IPS-11a (cell line): Measurements from ENCODE around the gene IL17RB.

Experiments
- H3K4me3 ChIP-seq: one replicate; pipeline ENCODE4 v1.5.1; 2013; ENCODE audit warnings: low read depth, low read length, control low read depth

The IL17RB gene

GRCh38 chr3:53828581-53828980, 17.8 kb upstream of the IL17RB start:
- H3K4me3 ChIP-seq = no peak overlapping the region

DNA sequence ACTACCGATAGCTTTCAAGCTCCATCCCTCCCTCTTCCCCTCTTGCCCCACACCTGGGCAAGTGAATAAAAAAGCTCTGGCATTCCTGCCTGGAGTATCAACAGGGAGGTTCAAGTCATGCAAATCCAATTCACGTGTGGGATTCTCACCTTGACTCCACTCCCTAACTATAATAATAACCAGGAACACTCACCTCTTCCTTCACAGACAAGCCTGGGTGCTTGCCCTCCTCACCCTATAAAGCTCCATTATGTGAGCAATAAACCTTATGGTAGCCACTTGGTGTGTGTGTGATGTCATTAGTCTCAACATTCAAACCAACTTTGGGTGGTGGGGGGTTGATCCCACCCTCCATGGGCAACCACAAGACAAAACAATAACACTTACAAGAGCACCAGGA, 16.8 kb upstream of the IL17RB start:
- no peak overlapping the region for H3K4me3 ChIP-seq

DNA sequence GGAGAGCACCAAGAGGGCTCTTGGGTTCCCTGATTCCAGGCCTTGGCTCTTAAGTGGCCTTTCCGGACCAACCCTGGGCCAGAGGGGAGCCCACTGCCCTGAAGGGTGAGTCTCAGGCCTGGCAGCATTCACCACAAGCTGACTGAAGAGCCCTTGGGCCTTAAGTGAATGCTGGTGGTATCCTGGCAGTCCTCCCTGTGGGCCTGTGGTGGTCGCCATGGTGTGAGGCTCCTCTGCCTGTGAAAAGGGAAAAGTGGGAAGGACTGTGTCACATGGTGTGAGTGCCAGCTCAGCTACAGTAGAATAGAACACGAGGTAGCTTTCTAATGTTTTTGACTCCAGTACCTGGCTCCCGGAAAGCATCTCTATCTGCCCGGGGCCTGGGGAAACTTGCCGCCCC, 15.4 kb upstream of the IL17RB start:
- no peak overlapping the region for H3K4me3 ChIP-seq

GRCh38 chr3:53833053-53833645, 13.2 kb upstream of the IL17RB start:
- no peak overlapping the region for H3K4me3 ChIP-seq

- no peak overlapping the region for H3K4me3 ChIP-seq
These were observed 12.7 kb upstream of the IL17RB start for GRCh38 chr3:53833700-53834099.

DNA sequence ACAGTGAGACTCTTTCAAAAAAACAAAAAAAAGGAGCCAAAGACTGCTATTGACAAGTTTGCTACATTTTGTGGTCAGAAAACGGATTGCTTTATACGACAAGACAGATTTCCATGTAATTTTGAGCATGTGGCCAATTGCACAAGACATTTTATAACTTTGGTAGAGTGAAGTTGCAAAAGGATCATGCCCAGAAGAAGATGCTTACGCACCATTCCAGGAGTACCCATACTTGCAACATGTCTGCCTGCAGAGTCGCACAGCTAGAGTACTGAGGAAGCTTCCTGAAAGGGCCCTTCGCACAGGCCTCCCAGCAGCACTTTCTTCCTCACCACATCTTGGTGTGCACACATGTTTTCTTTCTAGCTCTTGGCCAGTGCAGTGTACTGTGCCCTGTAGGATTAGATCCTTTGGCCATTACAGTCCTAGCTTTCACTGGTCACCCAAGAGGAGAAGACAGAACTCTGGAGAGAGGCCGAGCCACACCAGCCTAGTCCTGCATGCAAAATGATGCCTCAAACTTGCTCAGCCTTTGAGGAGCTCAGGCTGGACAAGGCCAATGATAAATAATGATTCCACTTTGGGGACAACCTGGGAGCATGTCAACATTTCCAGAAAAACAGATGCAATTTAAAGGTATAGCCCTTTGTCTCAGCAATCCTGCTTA, 11.8 kb upstream of the IL17RB start:
- no peak overlapping the region for H3K4me3 ChIP-seq

DNA sequence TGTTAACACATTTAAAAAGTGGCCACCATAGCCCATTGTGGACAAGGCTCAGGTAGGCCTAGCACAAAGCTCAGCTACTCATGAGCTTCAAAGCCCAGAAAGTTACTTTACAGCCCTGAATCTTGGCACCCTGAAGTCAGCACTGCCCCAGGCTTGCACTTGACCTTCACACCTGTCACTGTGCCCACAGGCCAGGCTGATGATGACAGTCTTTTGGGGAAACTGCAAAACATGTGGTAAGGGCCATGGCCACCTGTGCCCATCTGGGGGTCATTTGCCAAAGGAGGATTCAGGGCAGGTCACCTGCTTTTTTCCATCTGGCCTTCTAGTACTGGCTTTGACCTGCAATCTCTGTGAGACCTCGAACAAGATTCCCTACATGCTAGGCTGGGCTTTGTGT, 11.1 kb upstream of the IL17RB start:
- no peak overlapping the region for H3K4me3 ChIP-seq

GRCh38 chr3:53836084-53836872, 10.1 kb upstream of the IL17RB start:
- H3K4me3 ChIP-seq = no peak overlapping the region

GRCh38 chr3:53837331-53837730, 9.0 kb upstream of the IL17RB start:
- no peak overlapping the region for H3K4me3 ChIP-seq

DNA sequence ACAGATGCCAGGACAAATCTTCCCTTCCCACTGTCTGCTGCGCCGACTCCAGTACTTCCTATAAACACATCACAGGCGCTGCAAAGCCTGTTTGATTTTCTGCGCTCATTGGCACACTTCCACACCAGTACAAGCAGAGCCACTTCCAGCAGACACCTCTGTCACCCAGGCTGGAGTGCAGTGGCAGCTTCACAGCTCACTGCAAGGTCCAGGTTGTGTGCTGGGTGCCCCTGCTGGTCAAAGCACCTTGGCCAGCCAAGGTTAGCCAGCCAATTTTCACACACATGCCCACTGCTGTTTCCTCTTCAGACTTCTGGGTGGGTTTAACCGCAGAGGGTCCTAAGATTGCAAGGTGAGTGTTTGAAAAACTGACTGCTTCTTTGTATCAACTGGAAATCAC, 5.1 kb upstream of the IL17RB start:
- no peak overlapping the region for H3K4me3 ChIP-seq

GRCh38 chr3:53842436-53843194, 3.8 kb upstream of the IL17RB start:
- H3K4me3 ChIP-seq = no peak overlapping the region

DNA sequence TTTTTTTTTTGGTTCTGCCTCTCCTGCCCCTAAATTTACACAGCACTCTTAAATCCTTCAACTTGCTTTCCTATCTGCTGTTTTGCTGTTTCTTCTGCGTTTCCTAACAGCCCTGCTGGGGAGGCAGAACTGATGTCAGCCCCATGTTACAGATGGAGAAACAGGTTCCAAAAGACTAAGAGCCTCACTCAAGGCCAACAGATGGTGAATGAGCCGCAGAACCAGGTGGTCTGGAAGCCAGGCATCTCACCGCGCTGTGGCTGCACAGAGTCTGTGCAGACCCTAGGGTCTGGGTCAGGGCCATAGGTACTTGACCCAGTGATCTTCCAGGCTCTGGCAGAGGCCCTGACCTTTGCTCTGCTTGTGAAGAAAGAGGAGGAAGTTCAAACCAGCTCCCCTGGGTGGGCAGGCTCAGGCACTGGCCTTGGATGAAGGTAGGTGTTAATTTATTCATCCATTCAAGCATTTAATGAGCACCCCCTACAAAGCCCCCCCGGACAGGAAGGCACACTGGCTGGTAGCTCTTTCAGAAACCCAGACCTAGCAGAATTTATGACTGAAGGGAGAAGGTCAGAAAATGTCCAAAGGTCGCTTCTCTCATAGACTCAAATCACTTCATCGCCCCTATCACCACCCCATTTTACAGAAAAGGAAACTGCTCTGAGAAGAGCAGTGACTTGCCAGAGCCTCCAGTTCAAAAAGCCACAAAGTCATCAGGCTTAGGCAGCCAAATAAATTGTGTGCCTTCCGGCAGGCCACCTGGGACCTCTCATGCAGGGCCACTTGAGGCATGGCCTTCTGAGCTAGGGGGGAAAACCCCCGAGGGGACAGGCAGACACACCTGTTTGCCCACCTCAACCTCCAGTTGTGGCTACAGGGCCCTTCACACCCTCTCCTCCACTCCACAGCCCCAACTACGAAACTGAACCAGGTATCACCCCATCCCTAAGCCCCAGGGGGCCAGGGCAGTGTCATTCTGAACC, 2.9 kb upstream of the IL17RB start:
- H3K4me3 ChIP-seq = no peak overlapping the region

- H3K4me3 ChIP-seq = no peak overlapping the region
These were observed 1.9 kb upstream of the IL17RB start for GRCh38 chr3:53844262-53845102.

DNA sequence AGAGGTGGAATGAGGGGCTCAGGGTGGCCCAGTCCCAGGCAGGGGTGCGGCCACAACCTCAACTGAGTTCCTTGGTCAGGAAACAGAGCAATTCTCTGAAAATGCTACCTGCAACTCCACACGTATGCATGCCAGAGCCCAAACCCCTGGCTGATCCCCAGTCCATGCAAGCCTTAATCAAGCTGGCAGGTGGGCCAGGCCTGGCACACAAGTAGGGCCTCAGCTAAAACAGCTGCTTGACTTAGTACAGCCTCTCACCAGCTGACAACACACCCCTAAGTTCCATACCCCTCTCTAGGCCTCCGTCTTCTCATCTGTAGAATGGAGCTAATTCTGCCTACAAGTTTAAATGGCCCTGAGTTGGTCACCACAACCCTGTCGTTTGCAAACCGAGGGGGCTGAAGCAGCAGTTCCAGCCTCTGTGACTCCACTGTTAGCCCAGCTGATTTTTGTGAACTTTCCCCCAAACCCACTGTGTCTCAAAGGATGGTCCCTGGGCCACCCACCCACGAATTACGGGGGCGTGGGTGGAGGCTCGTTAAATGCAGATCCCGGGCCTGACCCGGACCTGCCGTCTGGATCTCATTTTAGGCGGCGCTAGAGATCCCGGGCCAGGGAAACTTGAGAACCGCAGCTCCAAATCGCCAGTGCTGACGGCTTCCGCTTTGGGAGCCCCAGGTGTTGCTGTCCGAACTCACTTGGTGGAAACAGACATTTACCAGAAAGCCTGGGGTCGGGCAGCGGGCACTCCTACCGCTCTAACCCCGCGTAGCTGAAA, 1.1 kb upstream of the IL17RB start:
- H3K4me3 ChIP-seq = peak overlapping the region; percentile 66

DNA sequence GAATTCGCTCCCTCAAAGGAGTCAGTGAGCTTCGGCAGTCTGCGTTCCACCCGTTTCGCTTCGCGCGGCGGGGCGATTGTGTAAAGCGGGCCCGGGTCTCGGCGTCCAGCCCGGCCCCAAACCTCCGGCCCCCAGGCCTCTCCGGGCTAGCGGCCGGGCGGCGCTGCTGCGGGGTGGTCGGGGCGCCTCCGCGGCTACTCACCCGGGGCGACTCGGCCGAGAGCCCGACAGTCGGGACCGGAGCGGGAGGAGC, 561 bp upstream of the IL17RB start:
- peak overlapping the region; percentile 66 for H3K4me3 ChIP-seq

DNA sequence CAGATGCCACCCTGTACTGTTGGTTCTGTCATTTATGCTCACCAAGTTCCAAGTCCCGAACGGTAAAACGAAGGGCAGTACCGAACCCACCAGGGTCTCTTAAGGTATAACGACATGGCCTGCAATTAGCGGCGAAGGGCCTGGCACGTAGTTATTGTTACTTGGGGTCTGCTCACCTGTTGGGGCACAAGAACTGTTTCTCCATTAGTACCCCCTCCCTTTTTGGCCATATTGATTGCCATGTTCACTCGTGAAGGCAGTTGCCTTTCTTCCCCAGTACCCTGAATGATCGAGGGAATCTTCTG, 435 bp downstream of the IL17RB start:
- H3K4me3 ChIP-seq = peak overlapping the region; percentile 66

- no peak overlapping the region for H3K4me3 ChIP-seq
These were observed 3.5 kb downstream of the IL17RB start for GRCh38 chr3:53849916-53850315.

DNA sequence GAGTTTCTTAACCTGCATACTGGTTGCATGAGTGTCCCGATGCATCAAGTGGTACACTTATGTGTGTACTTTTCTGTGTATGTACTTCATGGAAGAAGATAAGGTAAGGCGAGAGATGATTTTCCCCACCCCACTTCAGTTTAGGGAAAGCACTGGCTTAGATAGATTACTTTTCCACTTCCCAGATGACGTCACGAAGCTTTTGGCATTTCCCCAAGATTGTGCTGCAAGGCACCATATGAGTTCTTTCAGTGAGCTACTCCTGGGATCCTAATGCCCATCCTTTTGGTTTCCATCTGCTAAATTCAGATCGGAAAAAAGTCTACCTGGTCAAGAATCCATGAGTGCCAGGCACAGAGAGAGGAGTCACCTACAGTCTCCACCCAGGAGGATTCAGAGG, 4.5 kb downstream of the IL17RB start:
- no peak overlapping the region for H3K4me3 ChIP-seq

- no peak overlapping the region for H3K4me3 ChIP-seq
These were observed 10.6 kb downstream of the IL17RB start for GRCh38 chr3:53856964-53857363.
